Caco-2 (cell line): ENCODE results near the gene AUTS2. TPM values are rescaled to one million over a fixed set of nuclear protein-coding genes. Genes with fewer than 3 reads are reported as not detected.

Source experiments
- BruUV-seq: library from RNA; stranded (reverse); fragments of 400-500 nt; replicated peaks from 2 replicates; lab custom pipeline; 2021; lab: Mats Ljungman, UMichigan
- CTCF ChIA-PET: fragments of 300-600 bp; sonication (Branson Sonifier 250); formaldehyde crosslinking; loops from one replicate; lab custom pipeline; 2022; ENCODE audit warnings: antibody characterized with exemption; lab: Charles Lee
- POLR2A ChIA-PET: fragments of 300-600 bp; sonication (Branson Sonifier 250); formaldehyde crosslinking; loops from one replicate; lab custom pipeline; 2022; ENCODE audit warnings: antibody characterized with exemption; lab: Charles Lee
- DNase-seq, 2 experiments: peaks; one replicate each; pipeline versions ENCODE4 v3.0.0 to v3.0.0-alpha.2; 2020 to 2022
- H3K27me3 ChIP-seq: replicated peaks from 2 replicates; pipeline ENCODE4 v1.6.0; 2011; ENCODE audit warnings: low read length; ENCODE audit not compliant: control insufficient read depth, insufficient read depth
- H3K36me3 ChIP-seq: 2 replicates; pipeline ENCODE4 v1.5.1; 2011; ENCODE audit warnings: low read length; ENCODE audit not compliant: control insufficient read depth, insufficient read depth
- H3K4me1 ChIP-seq: fragments of 250-450 bp; sonication (Bioruptor Pico); 2 replicates; pipeline ENCODE4 v1.5.1; 2020; ENCODE audit warnings: mild to moderate bottlenecking
- H3K4me3 ChIP-seq: 2 replicates; pipeline ENCODE4 v1.5.1; 2011; ENCODE audit warnings: low read depth, mild to moderate bottlenecking, control low read depth, low read length
- H3K9me3 ChIP-seq: fragments of 250-450 bp; sonication (Bioruptor Pico); 2 replicates; pipeline ENCODE4 v1.5.1; 2020; ENCODE audit warnings: mild to moderate bottlenecking, moderate library complexity
- H3K27ac Mint-ChIP-seq: one replicate; pipeline ENCODE4 v1.8.0; 2022; ENCODE audit warnings: mixed read lengths; ENCODE audit not compliant: unreplicated experiment
- H3K27me3 Mint-ChIP-seq: one replicate; pipeline ENCODE4 v1.8.0; 2022; ENCODE audit warnings: mixed read lengths; ENCODE audit not compliant: insufficient read depth, unreplicated experiment
- H3K36me3 Mint-ChIP-seq: one replicate; pipeline ENCODE4 v1.8.0; 2022; ENCODE audit warnings: mild to moderate bottlenecking, mixed read lengths; ENCODE audit not compliant: insufficient read depth, unreplicated experiment
- H3K4me1 Mint-ChIP-seq: one replicate; pipeline ENCODE4 v1.8.0; 2022; ENCODE audit warnings: low read depth, mixed read lengths; ENCODE audit not compliant: unreplicated experiment
- H3K4me3 Mint-ChIP-seq: one replicate; pipeline ENCODE4 v1.8.0; 2022; ENCODE audit warnings: mild to moderate bottlenecking, moderate library complexity, mixed read lengths; ENCODE audit not compliant: unreplicated experiment
- H3K9me3 Mint-ChIP-seq: one replicate; pipeline ENCODE4 v1.8.0; 2022; ENCODE audit warnings: mixed read lengths; ENCODE audit not compliant: unreplicated experiment
- CTCF ChIP-seq, 2 experiments: fragments of 200-600 bp in 1 of 2; IDR thresholded peaks; 1 replicate in 1 of 2; 2 replicates in 1 of 2; pipeline versions ENCODE4 v1.5.1 to v1.8.0; 2011 to 2022; ENCODE audit warnings: antibody characterized with exemption in 1 of 2, control low read depth in 1 of 2, inconsistent platforms in 1 of 2, low read depth in 1 of 2, low read length in 1 of 2, mild to moderate bottlenecking in 1 of 2, moderate library complexity in 1 of 2; ENCODE audit not compliant: insufficient read depth in 1 of 2, severe bottlenecking in 1 of 2, unreplicated experiment in 1 of 2
- intact Hi-C: fragments of 100-400 bp; cut with micrococcal nuclease; formaldehyde crosslinking; loops from one replicate; pipeline ENCODE4 v1.10.0; 2022; ENCODE audit not compliant: unreplicated experiment
- total RNA-seq: library from RNA; stranded (reverse); gene quantifications from 2 replicates; pipeline ENCODE4 v1.2.3, GENCODE V29; 2022

The AUTS2 gene
- total RNA-seq, 1 experiment from 2014 or later, result 37.1 TPM

- intact Hi-C loops, result no loop called here
- no peak for TF ChIP-seq CTCF (IDR thresholded peaks at IDR 0.05; ENCODE audit: insufficient read depth in 1 of 2, low read depth in 1 of 2, low read length in 1 of 2, severe bottlenecking in 1 of 2, unreplicated experiment in 1 of 2)
- BruUV-seq, result no TSS peak
- no peaks in the 10 kb centered on the region for H3K4me1 ChIP-seq
- Mint-ChIP-seq H3K4me3 (no peak overlapping the region), H3K4me1 (no peaks in the 10 kb centered on the region), H3K9me3 (no peaks in the 10 kb centered on the region), H3K27me3 (no peaks in the 10 kb centered on the region), H3K36me3 (no peaks in the 10 kb centered on the region), H3K27ac (no peak overlapping the region)
- DNase-seq, result no peak
- ChIA-PET CTCF (interaction anchor here (0.7 kb wide), 1 partner anchor 14 kb away, joined by 3 read pairs; no protein-coding TSS in a partner anchor), POLR2A (no interaction called here)
- H3K27me3 ChIP-seq, result no peaks in the 10 kb centered on the region
- peaks cover 1% of the 10 kb centered on the region; the same call in 1 of the 2 replicates for H3K9me3 ChIP-seq
- H3K4me3 ChIP-seq, result no peak overlapping the region
- H3K36me3 ChIP-seq, result no peaks in the 10 kb centered on the region
Observed at GRCh38 chr7:70372768-70373515, 774.7 kb downstream of the AUTS2 start.

- intact Hi-C loops, result no loop called here
- Mint-ChIP-seq H3K4me1 (no peaks in the 10 kb centered on the region), H3K9me3 (no peaks in the 10 kb centered on the region), H3K27ac (no peak overlapping the region), H3K27me3 (no peaks in the 10 kb centered on the region), H3K4me3 (no peak overlapping the region), H3K36me3 (no peaks in the 10 kb centered on the region)
- no TSS peak for BruUV-seq
- ChIA-PET CTCF (no interaction called here), POLR2A (no interaction called here)
- Histone ChIP-seq H3K4me1 (no peaks in the 10 kb centered on the region), H3K27me3 (no peaks in the 10 kb centered on the region), H3K4me3 (no peak overlapping the region), H3K36me3 (no peaks in the 10 kb centered on the region), H3K9me3 (peaks cover 6% of the 10 kb centered on the region; the same call in 1 of the 2 replicates)
- no peak for TF ChIP-seq CTCF (IDR thresholded peaks at IDR 0.05; ENCODE audit: insufficient read depth in 1 of 2, low read depth in 1 of 2, low read length in 1 of 2, severe bottlenecking in 1 of 2, unreplicated experiment in 1 of 2)
- DNase-seq, result no peak
Observed at GRCh38 chr7:70374772-70375533, 776.7 kb downstream of the AUTS2 start.

- intact Hi-C loops, result no loop called here
- Mint-ChIP-seq H3K4me1 (no peaks in the 10 kb centered on the region), H3K4me3 (no peak overlapping the region), H3K9me3 (no peaks in the 10 kb centered on the region), H3K36me3 (no peaks in the 10 kb centered on the region), H3K27me3 (no peaks in the 10 kb centered on the region), H3K27ac (no peak overlapping the region)
- ChIA-PET CTCF (no interaction called here), POLR2A (no interaction called here)
- no TSS peak for BruUV-seq
- TF ChIP-seq CTCF (IDR thresholded peaks at IDR 0.05; ENCODE audit: insufficient read depth in 1 of 2, low read depth in 1 of 2, low read length in 1 of 2, severe bottlenecking in 1 of 2, unreplicated experiment in 1 of 2), result no peak
- Histone ChIP-seq H3K9me3 (peaks cover 6% of the 10 kb centered on the region; the same call in 1 of the 2 replicates), H3K27me3 (no peaks in the 10 kb centered on the region), H3K4me1 (no peaks in the 10 kb centered on the region), H3K36me3 (no peaks in the 10 kb centered on the region), H3K4me3 (no peak overlapping the region)
- DNase-seq, result peak in 1 of 2 experiments; percentile 5
Observed at GRCh38 chr7:70376561-70377031, 778.3 kb downstream of the AUTS2 start.
